DMS153 (cell line): ENCODE results near the gene NT5DC1.
"Not testable (repeated sequence)": the region's sequence is repeated elsewhere in the genome, so short reads cannot be mapped to it uniquely, and the experiment has no call there.

ENCODE experiments used
- DNase-seq: peaks from one replicate; lab custom pipeline; 2025; lab: John Stamatoyannopoulos, UW

The NT5DC1 gene

DNA sequence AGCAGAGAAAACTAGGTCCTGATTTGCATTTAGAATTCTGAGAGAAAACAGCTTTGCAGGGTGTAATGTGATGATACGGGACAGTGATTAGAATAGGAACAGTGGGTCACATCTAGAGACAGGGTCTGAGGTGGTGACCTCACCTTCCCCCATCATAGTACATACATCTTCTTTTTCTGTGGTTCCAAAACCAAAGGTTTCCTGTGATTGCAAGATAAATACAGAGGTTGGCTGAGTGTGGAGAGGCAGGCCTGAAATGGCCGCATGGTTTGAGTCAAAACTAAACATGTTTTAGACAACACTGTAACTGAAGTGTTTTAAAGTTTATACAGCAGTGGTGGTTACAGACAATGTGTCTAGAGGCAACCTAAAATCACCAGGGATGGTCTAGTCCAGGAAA lies 10.4 kb upstream of the NT5DC1 start:
- no peak for DNase-seq

GRCh38 chr6:116094041-116094440 lies 6.6 kb upstream of the NT5DC1 start:
- DNase-seq: no peak

DNA sequence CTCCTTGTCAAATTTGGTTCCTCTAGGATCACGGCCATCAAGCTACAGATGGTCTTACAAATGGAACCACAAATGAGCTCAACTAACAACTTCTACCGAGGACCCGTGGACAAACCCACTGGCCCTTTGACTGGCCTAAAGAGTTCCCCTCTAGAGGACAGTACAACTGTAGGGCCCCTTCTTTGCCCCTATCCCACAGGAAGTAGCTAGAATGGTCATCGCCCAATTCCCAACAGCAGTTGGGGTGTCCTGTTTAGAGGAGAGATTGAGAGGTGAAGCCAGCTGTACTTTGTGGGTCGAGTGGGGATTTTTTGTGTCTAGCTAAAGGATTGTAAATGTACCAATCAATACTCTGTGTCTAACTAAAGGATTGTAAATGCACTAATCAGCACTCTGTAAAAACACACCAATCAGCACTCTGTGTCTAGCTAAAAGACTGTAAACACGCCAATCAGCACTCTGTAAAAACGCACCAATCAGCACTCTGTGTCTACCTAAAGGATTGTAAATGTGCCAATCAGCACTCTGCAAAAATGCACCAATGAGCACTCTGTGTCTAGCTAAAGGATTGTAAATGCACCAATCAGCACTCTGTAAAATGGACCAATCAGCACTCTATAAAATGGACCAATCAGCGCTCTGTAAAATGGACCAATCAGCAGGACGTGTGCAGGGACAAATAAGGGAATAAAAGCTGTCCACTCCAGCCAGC lies 4.4 kb upstream of the NT5DC1 start:
- DNase-seq: not testable (repeated sequence)

GRCh38 chr6:116096979-116097816 lies 3.5 kb upstream of the NT5DC1 start:
- DNase-seq: no peak

GRCh38 chr6:116099036-116099435 lies 1.6 kb upstream of the NT5DC1 start:
- no peak for DNase-seq

DNA sequence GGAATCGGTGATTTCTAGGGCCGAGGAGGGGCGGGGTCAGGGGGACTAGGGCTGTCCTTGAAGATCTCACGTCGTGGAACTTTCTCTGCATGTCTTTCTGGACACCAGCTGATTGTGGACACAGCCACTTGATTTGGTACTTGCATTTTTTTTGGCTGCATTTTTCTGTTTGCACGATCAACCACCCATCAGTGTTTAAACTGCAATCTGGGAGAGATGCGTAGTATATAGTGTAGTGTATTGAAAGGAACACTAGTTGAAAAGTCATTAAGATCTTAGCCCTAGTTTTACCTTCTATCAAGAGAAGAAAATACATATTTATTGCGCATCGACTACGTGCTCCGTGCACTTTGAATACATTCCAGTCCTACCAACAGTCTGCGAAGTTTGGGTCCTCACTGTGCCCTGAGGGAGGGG lies 657 bp downstream of the NT5DC1 start:
- DNase-seq: no peak

DNA sequence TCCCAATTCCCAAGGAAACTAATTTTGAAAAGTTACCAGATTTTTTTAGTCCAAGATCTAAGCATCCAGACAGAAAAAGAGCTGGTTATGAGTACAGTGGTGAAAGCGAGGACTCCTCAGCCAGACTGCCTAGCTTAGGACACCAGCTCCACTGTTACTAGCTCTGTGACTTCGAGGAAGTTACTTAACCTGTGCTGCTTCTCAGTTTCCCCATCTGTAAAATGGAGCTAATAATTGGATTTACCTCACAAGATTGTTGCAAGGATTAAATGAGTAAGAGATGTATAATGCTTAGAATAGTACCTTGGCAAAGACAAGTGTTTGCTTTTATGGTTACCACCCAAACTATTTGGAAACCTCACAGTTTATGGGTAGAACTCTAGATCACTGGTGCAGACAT lies 1.1 kb downstream of the NT5DC1 start:
- DNase-seq: no peak

GRCh38 chr6:116102873-116103272 lies 2.2 kb downstream of the NT5DC1 start:
- no peak for DNase-seq

DNA sequence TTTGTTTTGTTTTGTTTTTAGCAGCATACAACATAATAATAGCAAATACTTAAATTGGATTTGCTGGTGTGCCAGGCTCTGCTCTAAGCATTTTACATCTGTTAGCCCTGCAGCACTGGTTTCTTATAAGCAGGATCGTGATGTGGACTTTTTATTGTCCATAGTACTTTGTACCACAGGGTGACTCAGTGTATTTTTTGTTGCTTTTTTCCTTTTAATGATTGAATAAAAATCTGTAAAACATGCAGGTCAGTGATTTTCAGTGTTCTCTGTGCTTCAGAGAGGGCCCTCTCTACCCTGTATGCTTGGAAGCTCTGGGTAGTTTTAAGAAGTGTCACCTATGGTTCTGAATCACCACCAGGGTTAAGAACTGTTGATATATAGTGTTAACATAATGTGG lies 4.0 kb downstream of the NT5DC1 start:
- DNase-seq: no peak

- no peak for DNase-seq
These were observed 4.6 kb downstream of the NT5DC1 start for GRCh38 chr6:116105247-116105646.

- no peak for DNase-seq
These were observed 5.5 kb downstream of the NT5DC1 start for GRCh38 chr6:116106146-116106545.

DNA sequence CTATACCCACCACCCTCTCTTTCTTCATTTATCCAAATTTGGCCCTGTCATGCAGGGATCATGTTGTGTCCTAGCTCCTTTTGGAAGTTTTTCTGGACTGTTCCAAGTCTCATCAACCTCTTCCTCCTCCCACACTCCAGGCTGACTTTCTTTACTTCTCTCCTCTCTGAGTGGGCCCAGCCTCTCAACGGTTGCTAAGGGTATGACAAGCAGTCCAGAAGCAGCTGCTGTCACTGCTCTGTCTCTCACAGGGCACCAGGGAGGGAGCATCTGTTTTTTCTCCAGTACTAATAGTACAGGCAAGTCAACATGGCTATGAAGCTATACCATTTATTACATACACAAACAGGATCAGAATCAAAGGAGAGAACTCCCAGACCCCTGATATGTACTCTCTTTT lies 8.2 kb downstream of the NT5DC1 start:
- DNase-seq: no peak

- no peak for DNase-seq
These were observed 11.2 kb downstream of the NT5DC1 start for GRCh38 chr6:116111552-116112528.

- DNase-seq: no peak
These were observed 12.7 kb downstream of the NT5DC1 start for GRCh38 chr6:116113386-116113785.

DNA sequence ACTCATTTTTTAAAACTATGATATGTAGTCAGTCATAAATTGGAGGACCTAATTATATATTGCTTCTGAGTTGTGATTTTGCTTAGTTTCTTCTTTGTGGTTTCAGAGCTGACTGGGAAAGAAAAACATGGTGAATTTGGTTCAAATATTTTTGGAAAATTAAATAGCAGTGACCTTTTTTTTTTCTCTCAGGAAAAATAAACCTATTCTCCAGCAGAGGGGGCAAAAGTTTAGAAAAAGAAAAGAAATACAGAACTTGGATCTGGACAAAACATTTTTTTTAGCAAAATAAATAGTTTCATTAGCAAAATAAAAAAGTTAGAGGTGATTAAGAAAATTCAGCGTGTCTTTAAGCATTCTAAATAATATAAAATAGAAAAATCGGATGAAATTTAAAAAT lies 15.1 kb downstream of the NT5DC1 start:
- no peak for DNase-seq

DNA sequence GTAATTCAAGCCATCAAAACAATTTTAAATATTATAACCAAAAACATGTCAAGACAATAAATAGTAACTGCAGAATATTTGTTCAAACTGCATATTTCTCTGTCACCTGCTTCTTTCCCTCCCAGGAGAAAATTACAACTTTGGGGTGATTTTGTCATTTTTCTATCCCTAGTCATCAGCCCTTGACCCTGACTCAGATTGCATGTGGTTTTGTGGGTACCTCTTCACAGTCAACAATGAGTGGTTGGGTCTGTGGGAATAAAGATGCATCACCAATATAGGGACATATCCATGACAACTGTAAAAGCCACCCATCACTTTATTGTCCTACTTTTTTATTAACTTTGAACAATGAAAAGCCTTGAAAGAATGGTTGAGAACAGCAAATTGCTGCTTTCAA lies 18.0 kb downstream of the NT5DC1 start:
- no peak for DNase-seq

GRCh38 chr6:116120430-116120829 lies 19.8 kb downstream of the NT5DC1 start:
- DNase-seq: no peak

DNA sequence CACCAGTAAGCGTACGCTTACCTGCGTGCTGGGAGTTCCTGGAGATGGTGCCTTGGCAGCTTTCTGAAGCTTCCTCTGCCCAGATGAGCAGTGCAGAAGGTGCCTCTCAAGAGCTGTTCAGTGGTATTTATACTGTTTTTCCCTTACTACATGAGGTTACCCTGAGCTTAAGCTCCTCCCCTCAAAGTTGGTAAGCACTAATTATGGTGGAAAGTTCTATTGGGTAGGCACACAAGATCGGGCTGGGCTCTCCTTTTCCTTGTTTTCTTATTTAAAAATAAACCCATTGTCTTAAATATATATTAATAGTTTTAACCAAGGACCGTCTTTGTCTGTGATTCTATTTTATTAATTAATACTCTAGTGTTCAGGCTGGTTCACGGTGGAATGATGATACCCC lies 25.4 kb downstream of the NT5DC1 start, which contains the start of gene COL10A1:
TSS of gene COL10A1 (minus strand) at position 101 of the 400 bp plus-strand sequence. CDS start 640 bp downstream, outside the sequence.
- no peak for DNase-seq

- no peak for DNase-seq
These were observed 27.3 kb downstream of the NT5DC1 start for GRCh38 chr6:116127771-116128493.

DNA sequence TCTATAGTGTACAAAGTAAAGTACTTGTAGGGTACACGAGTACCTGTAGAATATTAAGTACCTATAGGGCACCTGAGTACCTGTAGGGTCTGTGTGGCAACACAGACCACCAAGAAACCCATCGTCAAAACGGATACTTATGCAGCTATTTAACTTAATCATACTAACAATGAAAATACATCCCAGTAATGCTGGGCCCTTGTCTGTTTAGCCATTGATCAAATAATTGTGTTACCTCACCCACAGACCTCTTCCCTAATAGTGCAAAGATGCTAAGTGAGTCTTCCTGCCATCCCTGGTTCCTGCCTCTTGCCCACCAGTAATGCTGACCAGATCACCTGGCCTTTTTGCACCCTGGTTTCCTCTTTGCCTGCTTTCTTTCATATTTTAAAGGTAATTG lies 32.8 kb downstream of the NT5DC1 start:
- no peak for DNase-seq

- DNase-seq: no peak
These were observed 35.7 kb downstream of the NT5DC1 start for GRCh38 chr6:116136373-116136772.
